Lower leg skin (tissue), 4 donors: ENCODE data around the gene ANKRD62. TPM values are rescaled to one million over a fixed set of nuclear protein-coding genes. Genes with fewer than 3 reads are reported as not detected.

Experiments
- DNase-seq, 2 donors: peaks; one replicate each; pipeline ENCODE4 v3.0.0-alpha.2; 2019; ENCODE audit warnings: low spot score in 2 of 2
- H3K4me3 ChIP-seq: fragments of 200-600 bp; sonication (generic); 2 replicates; pipeline ENCODE4 v1.5.1; 2017; ENCODE audit warnings: mild to moderate bottlenecking, low read depth; ENCODE audit not compliant: poor library complexity, severe bottlenecking
- POLR2A ChIP-seq, 2 donors: fragments of 450-650 bp; IDR thresholded peaks; one replicate each; pipeline ENCODE4 v1.6.1; 2016 to 2017; ENCODE audit warnings: antibody characterized with exemption in 2 of 2, mild to moderate bottlenecking in 1 of 2, moderate library complexity in 1 of 2
- WGBS, 2 donors: methylation state at CpG; one replicate each; pipeline ENCODE4 v1.1.5; 2018; 5-methylcytosine and 5-hydroxymethylcytosine counted together
- intact Hi-C: fragments of 100-400 bp; cut with DNase I; formaldehyde crosslinking; loops from one replicate; pipeline ENCODE4 v1.15.0; 2023; ENCODE audit warnings: low total_unique reads
- total RNA-seq, 4 donors: library from RNA; depleted of rRNA; stranded (reverse); fragments of >200 nt; gene quantifications; one replicate each; pipeline ENCODE4 v1.1.0, GENCODE V29; 2016
- TF ChIP-seq, protein P1 (sequence below), 3 donors: fragments of 450-650 bp; IDR thresholded peaks; one replicate each; pipeline ENCODE4 v1.5.1; 2016; ENCODE audit warnings: antibody characterized with exemption in 3 of 3, mild to moderate bottlenecking in 3 of 3, moderate library complexity in 2 of 3

Gene ANKRD62
- total RNA-seq, 4 donors from 2014 or later = not detected

DNA sequence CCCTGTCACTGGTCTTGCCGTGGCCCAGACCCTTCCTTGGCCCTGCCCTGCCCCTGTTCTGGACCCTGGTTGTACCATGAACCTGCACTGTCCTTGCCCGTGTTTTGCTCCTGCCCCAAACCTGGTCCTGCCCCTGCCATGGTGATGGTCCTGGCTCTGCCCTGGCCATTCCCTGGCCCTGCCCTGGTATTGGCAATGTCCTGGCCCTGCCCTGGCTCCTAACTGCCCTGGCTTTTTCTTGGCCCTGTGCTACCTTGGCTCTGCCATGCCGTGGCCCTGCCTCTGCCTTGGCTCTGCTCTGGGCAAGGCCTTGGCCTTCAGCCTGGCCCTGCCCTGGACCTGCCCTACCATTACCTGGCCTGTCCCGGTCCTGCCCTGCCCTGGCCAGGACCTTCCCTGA, 5.5 kb upstream of the ANKRD62 start:
- no peak for DNase-seq
- no peak overlapping the region for H3K4me3 ChIP-seq
- intact Hi-C loops = no loop called here
- TF ChIP-seq, protein P1, sequence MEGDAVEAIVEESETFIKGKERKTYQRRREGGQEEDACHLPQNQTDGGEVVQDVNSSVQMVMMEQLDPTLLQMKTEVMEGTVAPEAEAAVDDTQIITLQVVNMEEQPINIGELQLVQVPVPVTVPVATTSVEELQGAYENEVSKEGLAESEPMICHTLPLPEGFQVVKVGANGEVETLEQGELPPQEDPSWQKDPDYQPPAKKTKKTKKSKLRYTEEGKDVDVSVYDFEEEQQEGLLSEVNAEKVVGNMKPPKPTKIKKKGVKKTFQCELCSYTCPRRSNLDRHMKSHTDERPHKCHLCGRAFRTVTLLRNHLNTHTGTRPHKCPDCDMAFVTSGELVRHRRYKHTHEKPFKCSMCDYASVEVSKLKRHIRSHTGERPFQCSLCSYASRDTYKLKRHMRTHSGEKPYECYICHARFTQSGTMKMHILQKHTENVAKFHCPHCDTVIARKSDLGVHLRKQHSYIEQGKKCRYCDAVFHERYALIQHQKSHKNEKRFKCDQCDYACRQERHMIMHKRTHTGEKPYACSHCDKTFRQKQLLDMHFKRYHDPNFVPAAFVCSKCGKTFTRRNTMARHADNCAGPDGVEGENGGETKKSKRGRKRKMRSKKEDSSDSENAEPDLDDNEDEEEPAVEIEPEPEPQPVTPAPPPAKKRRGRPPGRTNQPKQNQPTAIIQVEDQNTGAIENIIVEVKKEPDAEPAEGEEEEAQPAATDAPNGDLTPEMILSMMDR (IDR thresholded peaks at IDR 0.05) = no peak
- TF ChIP-seq POLR2A (IDR thresholded peaks at IDR 0.05) = no peak
- WGBS, 2 donors = 64 to 93% methylated on average over 4 of the region's 4 CpGs

DNA sequence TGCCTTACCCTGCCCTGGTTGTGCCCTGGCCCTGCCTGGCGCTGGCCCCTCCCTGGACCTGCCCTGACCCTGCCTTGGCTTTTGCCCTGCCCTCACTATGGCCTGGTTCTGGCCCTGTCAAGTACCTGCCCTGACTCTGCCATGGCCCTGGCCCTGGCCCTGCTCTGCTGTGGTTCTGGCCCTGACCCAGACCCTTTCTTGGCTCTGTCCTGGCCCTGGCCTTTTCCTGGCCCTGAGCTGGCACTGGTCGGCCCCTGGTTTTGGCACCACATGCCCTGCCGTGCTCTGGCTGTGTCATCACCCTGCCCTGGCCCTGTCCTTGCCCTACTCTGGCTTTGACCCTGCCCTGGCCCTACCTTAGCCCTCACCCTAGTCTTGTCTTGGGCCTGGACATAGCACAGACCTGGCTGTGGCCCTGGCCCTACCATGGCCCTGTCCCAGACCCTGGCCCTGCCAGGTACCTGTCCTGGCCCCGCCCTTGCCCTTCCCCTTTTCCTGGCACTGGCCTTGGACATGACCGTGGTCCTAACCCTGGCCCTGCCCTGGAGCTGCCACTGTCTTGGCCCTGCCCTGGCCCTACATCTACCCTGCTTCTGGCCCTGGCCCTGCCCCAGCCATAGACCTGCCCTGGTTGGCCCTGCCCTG, 4.8 kb upstream of the ANKRD62 start:
- TF ChIP-seq, protein P1 (IDR thresholded peaks at IDR 0.05) = no peak
- TF ChIP-seq POLR2A (IDR thresholded peaks at IDR 0.05) = no peak
- intact Hi-C loops = no loop called here
- 76 to 83% methylated on average over 5 of the region's 5 CpGs for WGBS, 2 donors
- no peak overlapping the region for H3K4me3 ChIP-seq
- no peak for DNase-seq

DNA sequence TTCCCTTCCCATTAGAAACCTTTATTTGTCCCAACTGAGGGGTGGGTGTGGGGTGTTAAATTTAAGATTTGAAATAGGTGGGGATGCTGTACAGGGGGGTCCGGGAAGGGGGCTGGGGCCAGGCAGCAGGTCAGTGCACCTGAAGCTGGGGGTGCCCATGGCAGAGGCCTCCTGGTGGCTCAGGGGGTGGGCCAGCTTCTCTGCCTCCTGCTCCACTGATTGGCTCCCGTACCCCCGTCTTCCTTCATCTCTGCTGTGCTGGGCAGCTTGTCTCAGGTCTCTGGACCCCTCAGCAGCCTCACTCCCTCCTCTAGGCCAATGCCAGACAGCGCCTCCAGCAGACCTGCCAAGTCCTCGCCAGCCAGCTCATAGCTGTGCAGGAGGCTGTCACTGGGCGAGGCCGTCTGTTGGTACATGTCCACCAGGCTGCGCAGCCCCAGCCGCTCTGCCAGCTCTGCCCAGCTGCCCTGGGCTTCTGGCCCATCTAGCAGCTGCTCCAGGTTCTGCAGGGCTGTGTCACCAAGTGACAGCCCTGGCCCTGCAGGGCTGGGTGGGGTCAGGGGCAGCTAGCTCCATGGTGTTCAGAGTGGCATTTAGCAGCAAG, 2.0 kb upstream of the ANKRD62 start:
- intact Hi-C loops = no loop called here
- WGBS, 2 donors = 50 to 80% methylated on average over 7 of the region's 9 CpGs
- DNase-seq = no peak
- TF ChIP-seq POLR2A (IDR thresholded peaks at IDR 0.05) = no peak
- TF ChIP-seq, protein P1 (IDR thresholded peaks at IDR 0.05) = no peak
- no peak overlapping the region for H3K4me3 ChIP-seq

DNA sequence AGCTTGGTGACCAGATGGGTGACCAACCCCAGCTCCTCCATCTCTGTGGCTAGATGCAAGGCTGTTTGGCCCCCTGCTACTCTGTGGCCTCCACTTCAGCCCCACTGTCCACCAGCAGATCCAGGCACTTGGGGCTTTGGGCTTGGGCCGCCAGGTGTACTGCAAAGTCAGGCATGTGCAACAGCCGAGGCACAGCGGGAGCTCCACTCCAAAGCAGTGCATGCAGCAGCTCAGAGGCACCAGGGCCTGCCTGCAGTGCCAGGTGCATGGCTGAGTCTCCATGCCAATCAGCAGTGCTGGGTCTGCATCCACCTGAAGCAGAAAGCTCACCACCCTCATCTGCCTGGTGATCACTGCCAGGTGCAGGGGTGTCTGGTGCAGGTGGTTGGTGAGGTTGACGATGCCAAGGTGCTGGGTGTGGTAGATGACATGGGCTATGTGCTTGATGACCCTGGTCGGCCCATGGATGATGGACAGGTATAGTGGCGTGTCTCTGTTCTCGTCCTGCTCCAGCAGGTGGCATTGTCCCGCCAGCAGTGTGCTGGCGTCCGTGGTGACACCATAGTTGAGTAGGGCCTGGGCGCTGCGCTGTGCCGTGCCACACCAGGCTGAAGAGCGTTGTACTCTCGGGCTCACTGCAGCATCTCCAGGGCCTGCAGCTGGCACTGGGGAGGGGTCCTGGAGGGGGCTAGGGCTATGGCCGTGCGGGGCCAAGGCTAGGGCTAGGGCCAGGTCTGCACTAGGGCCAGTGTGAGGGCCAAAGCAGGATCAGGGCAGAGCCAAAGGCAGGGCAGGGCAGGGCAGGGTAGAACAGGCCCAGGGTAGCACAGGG, 1.0 kb upstream of the ANKRD62 start:
- WGBS, 2 donors = 87 to 91% methylated on average over 14 to 16 of the region's 17 CpGs
- intact Hi-C loops = no loop called here
- H3K4me3 ChIP-seq = no peak overlapping the region

DNA sequence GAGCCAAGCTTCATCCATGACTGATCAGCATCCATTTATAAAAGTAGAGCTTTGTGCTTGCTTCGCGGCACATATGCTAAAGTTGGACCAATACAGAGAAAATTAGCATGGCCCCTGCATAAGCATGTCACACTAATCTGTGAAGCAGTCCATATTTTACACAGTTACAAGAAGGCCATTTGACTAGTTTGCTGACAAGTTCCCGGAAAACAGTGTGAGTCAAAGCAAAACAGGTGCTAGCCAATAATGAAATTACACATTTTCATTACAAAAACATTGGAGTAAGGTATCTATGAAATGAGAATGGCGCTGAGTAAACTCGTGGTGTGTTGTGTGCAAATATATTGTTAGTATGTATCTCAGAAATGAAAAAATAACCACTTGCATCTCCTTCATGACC, 4.7 kb downstream of the ANKRD62 start:
- 88 to 92% methylated on average over 5 of the region's 5 CpGs for WGBS, 2 donors
- TF ChIP-seq, protein P1 (IDR thresholded peaks at IDR 0.05) = no peak
- no peak for TF ChIP-seq POLR2A (IDR thresholded peaks at IDR 0.05)

More for the DNA sequence above, 1.0 kb upstream of the ANKRD62 start:
- no peak for DNase-seq
- TF ChIP-seq, protein P1 (IDR thresholded peaks at IDR 0.05) = no peak
- no peak for TF ChIP-seq POLR2A (IDR thresholded peaks at IDR 0.05)

More for the DNA sequence above, 4.7 kb downstream of the ANKRD62 start:
- intact Hi-C loops = no loop called here
- no peak overlapping the region for H3K4me3 ChIP-seq
- DNase-seq = no peak
